ENCODE data around the gene SPAG16. TPM values are rescaled to one million over a fixed set of nuclear protein-coding genes. Genes with fewer than 3 reads are reported as not detected.

SPAG16 gene
- total RNA-seq, 4 donors from 2014 or later = 25.5 to 42.7 (median 27.8) TPM

DNA sequence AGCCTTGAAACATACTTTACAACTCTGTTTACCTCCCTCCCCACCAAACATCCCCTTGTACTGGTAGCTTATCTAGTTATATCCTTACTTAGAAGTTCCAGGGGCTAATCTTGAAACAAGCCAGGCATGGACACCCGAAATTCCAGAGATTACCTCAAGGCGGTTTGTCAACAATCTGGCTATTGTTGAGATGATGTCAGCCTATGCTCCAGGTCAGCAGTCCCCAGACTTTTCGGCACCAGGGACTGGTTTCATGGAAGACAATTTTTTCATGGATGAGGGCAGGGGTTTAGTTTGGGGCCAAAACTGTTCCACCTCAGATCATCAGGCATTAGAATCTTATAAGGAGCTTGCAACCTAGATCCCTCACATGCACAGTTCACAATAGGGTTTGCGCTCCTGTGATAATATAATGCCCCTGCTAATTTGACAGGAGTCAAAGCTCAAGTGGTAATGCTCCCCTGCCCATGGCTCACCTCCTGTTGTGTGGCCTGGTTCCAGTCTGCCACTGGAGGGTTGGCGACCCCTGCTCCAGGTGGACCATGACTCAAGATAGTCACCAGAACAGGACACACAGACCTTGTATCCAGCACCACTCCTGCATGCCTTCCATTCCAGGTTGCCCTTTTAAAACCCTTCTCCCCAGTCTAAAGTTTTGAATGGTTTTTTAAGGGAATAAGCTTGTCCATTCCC lies 171.2 kb downstream of the SPAG16 start:
- Histone ChIP-seq H3K4me1 (no peaks in the 10 kb centered on the region), H3K4me3 (no peak overlapping the region), H3K36me3 (no peaks in the 10 kb centered on the region), H3K27ac (no peak overlapping the region), H3K9me3 (no peaks in the 10 kb centered on the region), H3K27me3 (no peaks in the 10 kb centered on the region)
- TF ChIP-seq EP300 (IDR thresholded peaks at IDR 0.05) = no peak
- TF ChIP-seq POLR2A (IDR thresholded peaks at IDR 0.05) = no peak
- TF ChIP-seq, protein P1, sequence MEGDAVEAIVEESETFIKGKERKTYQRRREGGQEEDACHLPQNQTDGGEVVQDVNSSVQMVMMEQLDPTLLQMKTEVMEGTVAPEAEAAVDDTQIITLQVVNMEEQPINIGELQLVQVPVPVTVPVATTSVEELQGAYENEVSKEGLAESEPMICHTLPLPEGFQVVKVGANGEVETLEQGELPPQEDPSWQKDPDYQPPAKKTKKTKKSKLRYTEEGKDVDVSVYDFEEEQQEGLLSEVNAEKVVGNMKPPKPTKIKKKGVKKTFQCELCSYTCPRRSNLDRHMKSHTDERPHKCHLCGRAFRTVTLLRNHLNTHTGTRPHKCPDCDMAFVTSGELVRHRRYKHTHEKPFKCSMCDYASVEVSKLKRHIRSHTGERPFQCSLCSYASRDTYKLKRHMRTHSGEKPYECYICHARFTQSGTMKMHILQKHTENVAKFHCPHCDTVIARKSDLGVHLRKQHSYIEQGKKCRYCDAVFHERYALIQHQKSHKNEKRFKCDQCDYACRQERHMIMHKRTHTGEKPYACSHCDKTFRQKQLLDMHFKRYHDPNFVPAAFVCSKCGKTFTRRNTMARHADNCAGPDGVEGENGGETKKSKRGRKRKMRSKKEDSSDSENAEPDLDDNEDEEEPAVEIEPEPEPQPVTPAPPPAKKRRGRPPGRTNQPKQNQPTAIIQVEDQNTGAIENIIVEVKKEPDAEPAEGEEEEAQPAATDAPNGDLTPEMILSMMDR (IDR thresholded peaks at IDR 0.05) = no peak
- DNase-seq (ENCODE audit: low spot score in 2 of 2) = no peak
- 59 to 67% methylated on average over 5 of the region's 5 CpGs for WGBS, 2 donors

DNA sequence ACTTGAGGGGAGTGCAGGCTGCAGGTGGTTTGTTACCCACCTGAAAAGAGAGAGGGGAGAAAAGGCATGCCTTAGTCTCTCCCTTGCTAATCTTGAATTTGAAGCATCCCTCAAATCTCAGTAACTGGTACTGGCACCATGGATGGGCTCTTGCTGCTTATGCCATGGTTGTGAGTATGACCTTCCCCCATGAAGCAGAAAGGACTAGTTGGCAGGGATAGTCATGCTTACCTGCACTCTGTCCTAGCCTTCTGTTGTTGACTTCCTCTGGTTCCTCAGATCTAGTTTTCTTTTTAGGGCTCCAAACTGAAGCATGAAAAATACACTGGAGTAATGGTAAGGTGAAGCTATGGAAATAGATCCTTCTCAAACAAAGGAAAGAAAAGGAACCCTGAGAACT lies 191.2 kb downstream of the SPAG16 start:
- H3K4me1 ChIP-seq = no peaks in the 10 kb centered on the region
- H3K9me3 ChIP-seq = peaks cover 0 to 49% (median 2%) of the 10 kb centered on the region in 4 donors
- no peaks in the 10 kb centered on the region for H3K27me3 ChIP-seq
- no peak overlapping the region for H3K4me3 ChIP-seq
- TF ChIP-seq EP300 (IDR thresholded peaks at IDR 0.05) = no peak
- H3K36me3 ChIP-seq = no peaks in the 10 kb centered on the region
- H3K27ac ChIP-seq = no peak overlapping the region
- DNase-seq (ENCODE audit: low spot score in 2 of 2) = no peak

DNA sequence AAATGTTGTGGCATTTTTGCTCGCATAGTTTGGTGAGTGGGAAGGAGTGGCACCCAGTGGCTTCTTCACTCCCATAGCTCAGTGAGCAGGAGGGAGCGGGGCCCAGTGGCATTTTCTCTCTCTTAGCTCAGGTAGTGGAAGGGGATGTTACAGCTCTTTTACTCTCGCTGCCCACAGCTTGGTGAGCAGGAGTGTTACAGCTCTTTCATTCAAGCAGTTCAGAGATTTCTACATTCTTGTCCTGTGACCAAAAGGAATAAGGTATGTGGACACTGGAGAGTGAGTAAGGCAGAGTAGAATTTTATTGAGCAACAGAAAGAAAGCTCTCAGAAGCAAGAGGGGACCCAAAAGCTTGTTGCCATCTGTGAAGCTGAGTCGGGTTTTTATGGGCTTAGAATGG lies 192.4 kb downstream of the SPAG16 start:
- 84 to 96% methylated on average over 4 of the region's 4 CpGs for WGBS, 2 donors
- H3K9me3 ChIP-seq = peaks cover 0 to 49% (median 2%) of the 10 kb centered on the region in 4 donors
- TF ChIP-seq, protein P1 (IDR thresholded peaks at IDR 0.05) = no peak
- TF ChIP-seq POLR2A (IDR thresholded peaks at IDR 0.05) = no peak
- TF ChIP-seq EP300 (IDR thresholded peaks at IDR 0.05) = no peak
- no peaks in the 10 kb centered on the region for H3K27me3 ChIP-seq
- no peak for DNase-seq (ENCODE audit: low spot score in 2 of 2)
- no peaks in the 10 kb centered on the region for H3K4me1 ChIP-seq
- no peak overlapping the region for H3K4me3 ChIP-seq
- H3K36me3 ChIP-seq = no peaks in the 10 kb centered on the region
- no peak overlapping the region for H3K27ac ChIP-seq

DNA sequence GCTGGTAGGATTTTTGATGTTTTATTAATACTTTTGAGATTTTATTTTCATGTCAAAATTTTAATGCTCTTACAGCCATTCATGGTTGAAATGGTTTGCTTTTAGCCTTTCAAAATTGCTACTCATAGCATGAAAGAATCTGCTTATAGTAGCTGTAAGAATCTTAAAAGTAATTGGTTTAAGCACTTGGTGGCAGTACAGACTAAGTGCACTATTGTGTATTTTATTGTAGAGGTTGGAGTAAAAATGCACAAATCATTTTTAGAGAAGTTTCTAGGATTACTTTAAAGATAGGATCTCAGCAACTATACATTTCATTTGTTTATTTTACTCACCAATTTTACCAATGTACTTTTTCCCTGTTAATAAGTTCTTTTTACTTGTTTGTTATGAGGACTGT lies 205.8 kb downstream of the SPAG16 start:
- TF ChIP-seq POLR2A (IDR thresholded peaks at IDR 0.05) (no peak), EP300 (IDR thresholded peaks at IDR 0.05) (no peak)
- TF ChIP-seq, protein P1 (IDR thresholded peaks at IDR 0.05) = no peak
- DNase-seq (ENCODE audit: low spot score in 2 of 2) = no peak

DNA sequence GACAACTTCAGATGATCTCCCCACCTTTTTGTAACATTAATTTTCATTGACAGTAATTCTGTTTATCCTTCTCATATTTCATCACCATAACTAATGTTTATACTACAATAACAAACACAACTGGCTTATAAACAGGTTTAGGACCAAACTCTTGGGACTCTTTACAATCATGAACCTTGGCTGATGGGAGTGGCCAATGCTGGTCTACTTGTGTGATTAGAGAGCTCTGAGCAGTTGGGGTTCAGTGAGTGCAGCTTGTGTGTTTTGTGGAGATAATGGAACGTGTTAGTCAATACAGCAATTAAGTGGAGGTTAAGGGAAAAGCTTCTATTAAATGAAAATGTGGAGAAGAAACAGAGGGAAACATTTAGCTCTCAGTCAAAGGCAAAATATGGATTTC lies 207.1 kb downstream of the SPAG16 start:
- no peak for DNase-seq (ENCODE audit: low spot score in 2 of 2)
- TF ChIP-seq EP300 (IDR thresholded peaks at IDR 0.05) (no peak), POLR2A (IDR thresholded peaks at IDR 0.05) (no peak)
- TF ChIP-seq, protein P1 (IDR thresholded peaks at IDR 0.05) = no peak
- Histone ChIP-seq H3K4me1 (no peaks in the 10 kb centered on the region), H3K4me3 (no peak overlapping the region), H3K36me3 (no peaks in the 10 kb centered on the region), H3K27me3 (no peaks in the 10 kb centered on the region), H3K9me3 (no peaks in the 10 kb centered on the region), H3K27ac (no peak overlapping the region)
- 64% methylated on average over 1 of the region's 1 CpG for WGBS, 2 donors

More for the DNA sequence above, 205.8 kb downstream of the SPAG16 start:
- Histone ChIP-seq H3K27ac (no peak overlapping the region), H3K9me3 (no peaks in the 10 kb centered on the region), H3K4me1 (no peaks in the 10 kb centered on the region), H3K36me3 (no peaks in the 10 kb centered on the region), H3K27me3 (no peaks in the 10 kb centered on the region), H3K4me3 (no peak overlapping the region)

Data from tibial nerve (tissue), 4 donors.